ENCODE data around the gene SMURF2. TPM values are rescaled to one million over a fixed set of nuclear protein-coding genes. Genes with fewer than 3 reads are reported as not detected.
A peak's percentile ranks its signal among the peaks of the same experiment; 100 is the strongest.

The SMURF2 gene
- polyA plus RNA-seq, 1 of the 3 experiments (the other 2 are of a cell fraction): 36.6 TPM

GRCh38 chr17:64506576-64507412, 155.3 kb downstream of the SMURF2 start, which contains the start of gene CEP95:
TSS of gene CEP95 (plus strand) at chr17:64506977. CDS start at chr17:64507098, 121 bp downstream.
- peaks cover 41% of the 10 kb centered on the region for H3F3A ChIP-seq (replicated peaks; ENCODE audit: insufficient read depth)
- no peaks in the 10 kb centered on the region for H3K27me3 ChIP-seq (ENCODE audit: insufficient read depth)
- H4K20me1 ChIP-seq (ENCODE audit: insufficient read depth): peaks cover 63% of the 10 kb centered on the region
- peaks cover 65 to 67% of the 10 kb centered on the region in 2 experiments for H3K36me3 ChIP-seq (replicated peaks in 1 of 2; ENCODE audit: control insufficient read depth in 1 of 2, insufficient read depth in 2 of 2, low read length in 1 of 2)
- peaks cover 93% of the 10 kb centered on the region for H3K79me2 ChIP-seq (ENCODE audit: insufficient read depth)
- H3K9me2 ChIP-seq: no peaks in the 10 kb centered on the region
- no peaks in the 10 kb centered on the region for H3K9me3 ChIP-seq
- WGBS (ENCODE audit: low lambda C conversion rate): 0% methylated on average over 70 of the region's 77 CpGs
- POLR2A ChIA-PET: interaction anchor here (0.6 to 4.1 kb wide), 24 partner anchors 8 to 679 kb away, joined by 3 to 140 read pairs (median 4); partner anchors contain the start of genes FTSJ3, POLG2, PSMC5 and SMARCD2
- H3K4me3 ChIP-seq (ENCODE audit: low read depth in 2 of 2, low read length in 1 of 2): peak within 1 kb of the TSS; percentile 74 to 96
- H3K4me1 ChIP-seq (ENCODE audit: control insufficient read depth in 1 of 2, insufficient read depth in 2 of 2, low read depth in 1 of 2, low read length in 1 of 2): peaks cover 22 to 30% of the 10 kb centered on the region in 2 experiments
- peak within 1 kb of the TSS; percentile 100 for H3K9ac ChIP-seq
- peak; percentile 97 for DNase-seq
- peak within 1 kb of the TSS; percentile 56; the same call in 1 of the 2 replicates for H2AFZ ChIP-seq (ENCODE audit: low read depth)
- H3K4me2 ChIP-seq: peak within 1 kb of the TSS; percentile 86
- peak within 1 kb of the TSS; percentile 98 to 100 for H3K27ac ChIP-seq (ENCODE audit: low read depth in 2 of 2, low read length in 1 of 2)
- CTCF ChIA-PET: interaction anchor here (0.6 to 13.6 kb wide), 14 partner anchors 9 to 230 kb away, joined by 3 to 122 read pairs (median 5); partner anchors contain the start of gene POLG2
- TF ChIP-seq RFX5 (IDR thresholded peaks at IDR 0.05; ENCODE audit: low read length) (0 out of 2 replicates have a peak, but pooled peaks have one; percentile 41), USF2 (IDR thresholded peaks at IDR 0.05; ENCODE audit: borderline replicate concordance, low read depth, low read length) (peak; percentile 74), RCOR1 (IDR thresholded peaks at IDR 0.05; ENCODE audit: low read length) (peak; percentile 18), GATA2 (CRISPR knock-in tag; IDR thresholded peaks at IDR 0.05) (no peak), FOXJ3 (CRISPR knock-in tag; IDR thresholded peaks at IDR 0.05) (no peak), YY1 (IDR thresholded peaks at IDR 0.05; ENCODE audit: low read depth) (peak; percentile 70), TEAD4 (IDR thresholded peaks at IDR 0.05; ENCODE audit: borderline replicate concordance, insufficient read depth) (no peak), EZH2phosphoT487 (IDR thresholded peaks at IDR 0.05; ENCODE audit: borderline replicate concordance, low read depth) (no peak), NFIC (IDR thresholded peaks at IDR 0.05; ENCODE audit: borderline replicate concordance) (peak; percentile 16; the same call in 1 of the 2 replicates), USF1 (IDR thresholded peaks at IDR 0.05; ENCODE audit: borderline replicate concordance, low read depth) (peak; percentile 93), FOXM1 (IDR thresholded peaks at IDR 0.05; ENCODE audit: low read depth) (peak; percentile 77; the same call in 1 of the 2 replicates), ELF1 (IDR thresholded peaks at IDR 0.05) (peak; percentile 88), CHD2 (IDR thresholded peaks at IDR 0.05; ENCODE audit: low read length, partially characterized antibody) (peak; percentile 96), ZBTB33 (IDR thresholded peaks at IDR 0.05; ENCODE audit: borderline replicate concordance, low read depth) (peak; percentile 9; the same call in 1 of the 2 replicates), IRF3 (IDR thresholded peaks at IDR 0.05; ENCODE audit: low read depth, low read length) (no peak; the same call in 1 of the 2 replicates), FOSL2 (IDR thresholded peaks at IDR 0.05; ENCODE audit: borderline replicate concordance, low read depth) (no peak; the same call in 1 of the 2 replicates), POLR2AphosphoS5 (IDR thresholded peaks at IDR 0.05; ENCODE audit: low read depth, low read length) (peak; percentile 91), SMC3 (IDR thresholded peaks at IDR 0.05; ENCODE audit: low read depth, low read length) (no peak), RXRA (IDR thresholded peaks at IDR 0.05; ENCODE audit: borderline replicate concordance, low read depth) (peak; percentile 48; the same call in 1 of the 2 replicates), JUND (IDR thresholded peaks at IDR 0.05) (peak; percentile 61), MXI1 (IDR thresholded peaks at IDR 0.05; ENCODE audit: low read depth, low read length) (peak; percentile 83), MAX (IDR thresholded peaks at IDR 0.05; ENCODE audit: low read depth) (peak; percentile 94), TCF12 (IDR thresholded peaks at IDR 0.05) (peak; percentile 62; the same call in 1 of the 2 replicates), RAD21 (IDR thresholded peaks at IDR 0.05; ENCODE audit: low read length) (no peak)
